Keratinocyte (primary cell): Measurements from ENCODE around the gene SULF2. TPM values are rescaled to one million over a fixed set of nuclear protein-coding genes. Genes with fewer than 3 reads are reported as not detected.

Source experiments
- DNase-seq: peaks from one replicate; pipeline ENCODE4 v3.0.0-alpha.2; 2011; ENCODE audit warnings: low read depth, missing footprints, low spot score
- FAIRE-seq: peaks from 2 replicates; lab custom pipeline; 2011; peaks lifted over from hg19 to GRCh38; lab: Jason Lieb, UNC
- H2AFZ ChIP-seq: 2 replicates; pipeline ENCODE4 v1.6.0; 2012; ENCODE audit warnings: low read length, control low read depth, inconsistent platforms; ENCODE audit not compliant: control insufficient read depth
- H3K27ac ChIP-seq: 2 replicates; pipeline ENCODE4 v1.5.1; 2011; ENCODE audit warnings: low read length; ENCODE audit not compliant: control insufficient read depth, insufficient read depth
- H3K27me3 ChIP-seq: 3 replicates; pipeline ENCODE4 v1.6.0; 2011; ENCODE audit warnings: low read length; ENCODE audit not compliant: control insufficient read depth, insufficient read depth; ENCODE audit errors: extremely low read depth
- H3K36me3 ChIP-seq, 2 experiments: 2 replicates in 1 of 2; 3 replicates in 1 of 2; pipeline ENCODE4 v1.5.1; 2011; ENCODE audit warnings: low read length in 2 of 2, mild to moderate bottlenecking in 1 of 2; ENCODE audit not compliant: control insufficient read depth in 2 of 2, insufficient read depth in 2 of 2; ENCODE audit errors: extremely low read depth in 1 of 2
- H3K4me1 ChIP-seq: 3 replicates; pipeline ENCODE4 v1.5.1; 2011; ENCODE audit warnings: low read length; ENCODE audit not compliant: control insufficient read depth, insufficient read depth; ENCODE audit errors: extremely low read depth
- H3K4me2 ChIP-seq: 3 replicates; pipeline ENCODE4 v1.6.0; 2011; ENCODE audit warnings: low read depth, low read length; ENCODE audit not compliant: control insufficient read depth, insufficient read depth; ENCODE audit errors: extremely low read depth
- H3K4me3 ChIP-seq, 3 experiments: fragments of 200-600 bp in 1 of 3; sonication (generic) in 1 of 3; 2 replicates in 2 of 3; 3 replicates in 1 of 3; pipeline ENCODE4 v1.5.1; 2011 to 2016; ENCODE audit warnings: low read length in 3 of 3, mild to moderate bottlenecking in 3 of 3, control low read depth in 2 of 3, inconsistent platforms in 1 of 3, low read depth in 1 of 3, mixed read lengths in 1 of 3, mixed run types in 1 of 3, moderate library complexity in 1 of 3; ENCODE audit not compliant: control insufficient read depth in 2 of 3, insufficient read depth in 2 of 3; ENCODE audit errors: extremely low read depth in 1 of 3
- H3K79me2 ChIP-seq: 2 replicates; pipeline ENCODE4 v1.6.0; 2012; ENCODE audit warnings: low read length; ENCODE audit not compliant: control insufficient read depth, insufficient read depth
- H3K9ac ChIP-seq: 3 replicates; pipeline ENCODE4 v1.6.0; 2011; ENCODE audit warnings: low read length; ENCODE audit not compliant: control insufficient read depth, insufficient read depth; ENCODE audit errors: extremely low read depth
- H3K9me1 ChIP-seq: 3 replicates; pipeline ENCODE4 v1.6.0; 2011; ENCODE audit warnings: low read length; ENCODE audit not compliant: control insufficient read depth, insufficient read depth; ENCODE audit errors: extremely low read depth
- H3K9me3 ChIP-seq: 2 replicates; pipeline ENCODE4 v1.5.1; 2012; ENCODE audit warnings: low read depth, low read length; ENCODE audit not compliant: control insufficient read depth
- H4K20me1 ChIP-seq: 3 replicates; pipeline ENCODE4 v1.6.0; 2011; ENCODE audit warnings: low read length; ENCODE audit not compliant: control insufficient read depth, insufficient read depth; ENCODE audit errors: extremely low read depth
- CTCF ChIP-seq, 3 experiments: IDR thresholded peaks in 1 of 3; conservative IDR thresholded peaks in 1 of 3; optimal IDR thresholded peaks in 1 of 3; 2 replicates in 2 of 3; 3 replicates in 1 of 3; pipeline versions ENCODE3 to v1.5.1; 2011; ENCODE audit warnings: low read length in 3 of 3, mild to moderate bottlenecking in 3 of 3, moderate library complexity in 2 of 3, control low read depth in 1 of 3, inconsistent platforms in 1 of 3; ENCODE audit not compliant: insufficient read depth in 2 of 3; ENCODE audit errors: extremely low read depth in 1 of 3
- EZH2 ChIP-seq: IDR thresholded peaks from one replicate; pipeline ENCODE4 v1.6.1; 2012; ENCODE audit warnings: inconsistent platforms, mild to moderate bottlenecking, low read length, moderate library complexity
- dilution Hi-C: fragments of 300-500 bp; cut with MboI; formaldehyde crosslinking; loops from one replicate; pipeline ENCODE4 v1.7.0; 2020; ENCODE audit warnings: low sequenced_read_pairs; ENCODE audit not compliant: extremely low pct_ligation_motif_present
- polyA plus RNA-seq, 5 experiments: library from polyadenylated mRNA; depleted of rRNA in 3 of 5; stranded (reverse) in 3 of 5; stranded (forward) in 1 of 5; unstranded in 1 of 5; fragments of >200 nt; gene quantifications; 1 replicate in 1 of 5; 2 replicates in 3 of 5; 3 replicates in 1 of 5; pipeline versions ENCODE4 v1.2.1 to v1.2.3, GENCODE V29; 2011 to 2012; ENCODE audit warnings: missing spikeins in 2 of 5, low read depth in 1 of 5, low replicate concordance in 1 of 5

The SULF2 gene
- polyA plus RNA-seq, 1 donor (not counting 4 experiments of a cell fraction or from before 2014, with no cell fraction given), result 64.4 TPM

- H4K20me1 ChIP-seq, result no peaks in the 10 kb centered on the region
- H3K9me1 ChIP-seq, result no peaks in the 10 kb centered on the region
- no peaks in the 10 kb centered on the region for H3K27me3 ChIP-seq
- peak overlapping the region in 2 of 3 experiments; percentile 34 to 57 for H3K4me3 ChIP-seq
- peak; percentile 80 for FAIRE-seq
- H3K9me3 ChIP-seq, result no peaks in the 10 kb centered on the region
- peak overlapping the region; percentile 72 for H3K4me2 ChIP-seq
- peaks cover 50% of the 10 kb centered on the region for H3K4me1 ChIP-seq
- peak overlapping the region; percentile 91 for H3K27ac ChIP-seq
- peak overlapping the region; percentile 79 for H3K9ac ChIP-seq
- peaks cover 2% of the 10 kb centered on the region for H3K79me2 ChIP-seq
- no peak for DNase-seq
- TF ChIP-seq CTCF (optimal IDR thresholded peaks at IDR 0.05 in 1 of 3, IDR thresholded peaks at IDR 0.05 in 1 of 3, conservative IDR thresholded peaks at IDR 0.05 in 1 of 3; ENCODE audit: extremely low read depth in 1 of 3, insufficient read depth in 2 of 3, low read length in 3 of 3), result no peak
- TF ChIP-seq EZH2, result no peak
- H3K36me3 ChIP-seq, result no peaks in the 10 kb centered on the region
- H2AFZ ChIP-seq, result peak overlapping the region; percentile 47
- dilution Hi-C loops, result loop anchor here (25.0 kb wide), 1 partner anchor 495 kb away; no protein-coding TSS in a partner anchor
Measured at GRCh38 chr20:47792021-47792618, 6.8 kb upstream of the SULF2 start.

GRCh38 chr20:47791084-47791599 lies 5.9 kb upstream of the SULF2 start:
- dilution Hi-C loops, result loop anchor here (25.0 kb wide), 1 partner anchor 496 kb away; no protein-coding TSS in a partner anchor

More at GRCh38 chr20:47791084-47791599, 5.9 kb upstream of the SULF2 start:
- Histone ChIP-seq H3K4me3 (no peak overlapping the region), H3K27me3 (no peaks in the 10 kb centered on the region), H3K9me3 (no peaks in the 10 kb centered on the region), H3K27ac (peak overlapping the region; percentile 91), H2AFZ (no peak overlapping the region), H3K79me2 (peaks cover 2% of the 10 kb centered on the region), H3K9ac (peak overlapping the region; percentile 79), H3K9me1 (no peaks in the 10 kb centered on the region), H3K36me3 (no peaks in the 10 kb centered on the region), H4K20me1 (no peaks in the 10 kb centered on the region), H3K4me1 (peaks cover 54% of the 10 kb centered on the region), H3K4me2 (peak overlapping the region; percentile 72)
- TF ChIP-seq CTCF (optimal IDR thresholded peaks at IDR 0.05 in 1 of 3, IDR thresholded peaks at IDR 0.05 in 1 of 3, conservative IDR thresholded peaks at IDR 0.05 in 1 of 3; ENCODE audit: extremely low read depth in 1 of 3, insufficient read depth in 2 of 3, low read length in 3 of 3), result no peak
- TF ChIP-seq EZH2, result no peak
- DNase-seq, result no peak
- FAIRE-seq, result no peak
